ENCODE results near the gene DNLZ.

DNA sequence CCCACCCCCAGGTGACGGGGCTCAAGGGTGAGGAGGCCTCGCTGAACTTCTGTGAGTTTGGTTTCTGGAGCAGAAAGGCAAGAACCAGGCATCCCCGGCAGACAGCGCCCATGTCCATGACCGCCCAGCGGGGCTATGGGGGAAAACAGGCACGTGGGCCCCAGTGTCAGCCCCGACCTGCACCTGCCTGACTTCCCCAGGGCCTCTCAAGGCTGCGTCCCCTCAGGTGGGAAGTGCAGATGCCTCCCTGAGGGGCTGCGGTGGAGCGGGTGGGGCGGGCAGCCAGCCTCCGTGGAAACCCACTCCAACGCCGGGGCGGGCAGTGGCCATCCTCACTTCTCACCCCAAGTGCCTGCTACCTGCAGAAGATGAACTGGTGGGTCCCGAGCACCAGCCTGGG lies 16.8 kb upstream of the DNLZ start:
- TF ChIP-seq, protein P1, sequence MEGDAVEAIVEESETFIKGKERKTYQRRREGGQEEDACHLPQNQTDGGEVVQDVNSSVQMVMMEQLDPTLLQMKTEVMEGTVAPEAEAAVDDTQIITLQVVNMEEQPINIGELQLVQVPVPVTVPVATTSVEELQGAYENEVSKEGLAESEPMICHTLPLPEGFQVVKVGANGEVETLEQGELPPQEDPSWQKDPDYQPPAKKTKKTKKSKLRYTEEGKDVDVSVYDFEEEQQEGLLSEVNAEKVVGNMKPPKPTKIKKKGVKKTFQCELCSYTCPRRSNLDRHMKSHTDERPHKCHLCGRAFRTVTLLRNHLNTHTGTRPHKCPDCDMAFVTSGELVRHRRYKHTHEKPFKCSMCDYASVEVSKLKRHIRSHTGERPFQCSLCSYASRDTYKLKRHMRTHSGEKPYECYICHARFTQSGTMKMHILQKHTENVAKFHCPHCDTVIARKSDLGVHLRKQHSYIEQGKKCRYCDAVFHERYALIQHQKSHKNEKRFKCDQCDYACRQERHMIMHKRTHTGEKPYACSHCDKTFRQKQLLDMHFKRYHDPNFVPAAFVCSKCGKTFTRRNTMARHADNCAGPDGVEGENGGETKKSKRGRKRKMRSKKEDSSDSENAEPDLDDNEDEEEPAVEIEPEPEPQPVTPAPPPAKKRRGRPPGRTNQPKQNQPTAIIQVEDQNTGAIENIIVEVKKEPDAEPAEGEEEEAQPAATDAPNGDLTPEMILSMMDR (IDR thresholded peaks at IDR 0.05) = no peak
- no peak for TF ChIP-seq POLR2A (IDR thresholded peaks at IDR 0.05)
